ENCODE measurements around the gene SEC11C.

SEC11C gene

DNA sequence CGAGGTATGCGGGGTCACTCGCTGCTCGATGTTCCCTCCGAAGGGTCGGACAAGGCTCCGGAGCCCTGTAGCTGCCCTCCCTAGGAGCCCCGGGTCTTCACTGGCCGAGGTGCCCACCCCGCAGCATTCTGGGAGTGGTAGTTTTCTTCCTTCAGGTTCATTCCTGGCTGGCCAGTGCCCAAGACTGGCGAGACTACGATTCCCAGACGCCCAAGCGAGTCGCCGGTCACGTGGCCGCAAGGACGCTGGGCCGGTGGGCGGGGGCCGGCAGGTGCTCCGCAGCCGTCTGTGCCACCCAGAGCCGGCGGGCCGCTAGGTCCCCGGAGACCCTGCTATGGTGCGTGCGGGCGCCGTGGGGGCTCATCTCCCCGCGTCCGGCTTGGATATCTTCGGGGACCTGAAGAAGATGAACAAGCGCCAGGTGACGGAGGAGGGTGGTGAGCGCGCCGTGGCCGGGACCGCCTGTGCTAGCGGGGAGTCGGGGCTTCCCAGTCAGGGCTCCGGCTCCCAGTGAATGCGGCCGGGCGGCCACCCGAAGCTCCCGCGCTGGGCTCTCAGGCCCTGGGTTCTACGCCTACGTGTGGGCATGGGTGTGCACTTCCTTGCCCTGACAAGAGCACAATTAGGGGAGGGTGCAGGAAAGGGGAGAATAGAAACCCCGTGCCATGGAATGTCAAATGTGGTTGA lies at the start of gene SEC11C:
Gene SEC11C, plus strand, starts transcription at position 270 of the 687 bp plus-strand sequence. Its CDS starts 65 bp downstream, at position 335.
- TF ChIP-seq, protein P1, sequence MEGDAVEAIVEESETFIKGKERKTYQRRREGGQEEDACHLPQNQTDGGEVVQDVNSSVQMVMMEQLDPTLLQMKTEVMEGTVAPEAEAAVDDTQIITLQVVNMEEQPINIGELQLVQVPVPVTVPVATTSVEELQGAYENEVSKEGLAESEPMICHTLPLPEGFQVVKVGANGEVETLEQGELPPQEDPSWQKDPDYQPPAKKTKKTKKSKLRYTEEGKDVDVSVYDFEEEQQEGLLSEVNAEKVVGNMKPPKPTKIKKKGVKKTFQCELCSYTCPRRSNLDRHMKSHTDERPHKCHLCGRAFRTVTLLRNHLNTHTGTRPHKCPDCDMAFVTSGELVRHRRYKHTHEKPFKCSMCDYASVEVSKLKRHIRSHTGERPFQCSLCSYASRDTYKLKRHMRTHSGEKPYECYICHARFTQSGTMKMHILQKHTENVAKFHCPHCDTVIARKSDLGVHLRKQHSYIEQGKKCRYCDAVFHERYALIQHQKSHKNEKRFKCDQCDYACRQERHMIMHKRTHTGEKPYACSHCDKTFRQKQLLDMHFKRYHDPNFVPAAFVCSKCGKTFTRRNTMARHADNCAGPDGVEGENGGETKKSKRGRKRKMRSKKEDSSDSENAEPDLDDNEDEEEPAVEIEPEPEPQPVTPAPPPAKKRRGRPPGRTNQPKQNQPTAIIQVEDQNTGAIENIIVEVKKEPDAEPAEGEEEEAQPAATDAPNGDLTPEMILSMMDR (IDR thresholded peaks at IDR 0.05): no peak

DNA sequence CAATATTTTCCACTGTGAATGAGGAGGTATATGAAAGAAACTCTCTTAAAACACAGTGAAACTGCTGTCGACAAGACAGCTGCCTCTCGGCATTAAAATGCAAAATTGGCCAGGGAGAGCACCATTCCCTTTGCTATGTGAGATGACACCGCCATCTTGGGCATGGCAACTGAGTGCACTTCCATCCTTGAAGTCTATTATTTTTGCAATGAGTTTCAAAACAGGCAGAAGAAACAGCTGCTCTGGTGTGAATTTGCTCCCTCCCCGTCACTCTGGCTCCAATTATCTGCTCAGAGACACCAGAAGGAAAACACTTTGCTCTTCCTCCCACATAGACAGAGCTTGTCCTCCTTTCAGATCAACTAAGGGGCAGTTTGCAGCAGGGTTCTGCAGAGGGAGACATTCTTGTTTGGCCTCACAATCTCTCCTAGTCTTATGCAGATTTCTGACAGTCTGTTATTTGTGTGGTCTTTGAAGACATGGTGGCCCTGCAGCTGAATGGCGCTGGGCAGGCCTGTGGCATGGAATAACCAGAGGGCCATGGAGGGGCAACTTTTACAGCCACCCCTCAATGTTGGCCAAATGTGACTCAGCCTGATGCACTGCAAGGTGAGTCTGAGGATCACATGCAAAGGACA lies 48.6 kb upstream of the SEC11C start:
- TF ChIP-seq, protein P1 (IDR thresholded peaks at IDR 0.05): no peak

DNA sequence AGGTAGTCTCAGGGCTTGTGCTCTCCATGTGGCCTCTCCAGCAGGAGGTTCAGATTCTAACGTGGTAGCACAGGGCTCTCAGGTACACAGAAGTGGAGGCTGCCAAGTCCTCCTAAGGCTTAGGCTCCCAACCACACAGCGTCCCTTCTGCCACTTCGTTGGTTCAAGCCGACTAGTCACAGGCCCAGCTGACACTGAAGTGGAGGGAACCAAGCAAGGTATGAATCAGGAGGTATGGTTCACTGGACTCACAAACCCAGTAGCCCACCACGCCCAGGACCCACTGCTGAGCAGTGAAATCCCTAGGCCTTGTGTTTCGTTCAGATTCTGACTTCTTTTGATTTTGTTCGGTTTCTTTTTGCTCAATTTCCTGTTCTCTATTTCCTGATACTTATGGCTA lies 46.0 kb upstream of the SEC11C start:
- TF ChIP-seq, protein P1 (IDR thresholded peaks at IDR 0.05): no peak

DNA sequence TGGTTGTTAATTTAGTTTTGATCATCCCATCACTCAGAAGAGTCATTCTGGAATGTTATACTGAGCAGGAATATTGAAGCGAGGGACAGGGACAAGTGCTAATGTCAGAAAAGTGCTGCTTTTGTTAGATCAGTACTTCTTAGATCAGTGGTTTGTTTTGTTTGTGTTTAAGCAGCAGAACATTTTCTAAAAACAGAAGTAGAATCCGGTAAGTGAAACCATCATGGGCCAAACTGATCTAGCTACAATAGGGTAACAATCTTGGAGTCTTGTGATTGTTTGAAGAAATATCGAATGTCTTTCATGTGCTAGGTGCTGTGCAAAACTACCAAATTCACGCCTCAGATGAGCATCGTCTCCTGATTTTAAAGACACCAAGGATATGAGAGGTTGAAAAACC lies 45.1 kb upstream of the SEC11C start:
- TF ChIP-seq, protein P1 (IDR thresholded peaks at IDR 0.05): no peak

DNA sequence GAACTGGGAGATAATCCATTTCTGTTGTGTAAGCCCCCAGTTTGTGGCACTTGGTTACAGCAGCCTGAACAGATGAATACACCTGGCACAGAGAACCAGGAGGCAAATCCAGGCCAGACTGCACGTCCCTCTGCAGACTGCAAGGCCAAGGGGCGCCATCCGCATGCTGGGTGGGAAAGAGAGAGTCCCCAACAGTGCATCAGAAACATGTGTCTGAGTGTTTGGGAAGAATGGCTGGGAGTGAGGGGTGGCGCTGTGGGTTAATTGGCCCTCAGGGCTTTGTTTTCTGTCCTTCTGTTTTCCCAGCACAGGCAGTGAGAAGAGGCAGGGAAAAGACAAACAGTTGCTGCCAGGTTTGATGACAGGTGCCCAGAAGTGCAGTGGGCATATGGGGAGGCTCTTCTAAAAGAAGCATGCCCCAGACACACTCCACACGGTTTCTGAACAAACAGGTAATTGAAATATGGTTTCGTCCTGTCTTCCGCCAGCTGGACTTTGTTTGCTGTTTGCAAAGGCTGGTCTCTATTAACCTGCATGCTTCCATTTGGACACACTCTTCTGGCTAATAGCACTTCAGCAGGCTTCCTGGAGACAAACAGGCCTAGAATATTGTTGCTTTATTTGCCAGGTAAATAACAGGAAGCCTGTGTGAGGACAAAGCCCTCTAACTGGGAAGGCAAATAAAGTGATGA lies 43.4 kb upstream of the SEC11C start:
- TF ChIP-seq, protein P1 (IDR thresholded peaks at IDR 0.05): 0 out of 2 replicates have a peak, but pooled peaks have one; percentile 8

DNA sequence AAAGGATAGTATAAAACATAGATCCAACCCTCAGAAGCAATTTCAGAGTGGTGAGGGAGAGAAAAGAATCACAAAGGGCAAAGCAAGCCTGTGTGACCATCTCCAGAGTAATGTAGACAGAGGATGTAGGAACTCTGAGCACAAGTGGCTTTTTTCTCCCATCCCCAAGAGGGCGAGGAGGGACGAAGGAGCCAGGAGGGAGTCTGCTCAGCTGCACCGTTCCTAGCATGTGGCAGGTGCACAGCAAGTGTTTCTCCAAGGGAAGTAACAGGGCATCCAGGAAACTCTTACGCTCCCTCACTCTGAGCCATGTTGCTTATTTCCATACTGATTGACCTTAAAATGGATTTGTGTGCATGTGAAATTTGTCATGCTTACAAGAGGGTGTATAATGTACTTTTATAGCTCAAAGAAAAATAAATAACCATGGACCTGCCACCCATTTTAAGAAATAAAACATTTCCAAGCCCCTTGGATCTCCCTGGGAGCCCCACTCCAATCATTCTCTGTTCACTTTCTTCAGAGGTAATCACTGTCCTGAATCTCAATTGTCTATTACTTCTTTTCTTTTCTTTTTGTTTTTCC lies 37.8 kb upstream of the SEC11C start:
- TF ChIP-seq, protein P1 (IDR thresholded peaks at IDR 0.05): no peak

DNA sequence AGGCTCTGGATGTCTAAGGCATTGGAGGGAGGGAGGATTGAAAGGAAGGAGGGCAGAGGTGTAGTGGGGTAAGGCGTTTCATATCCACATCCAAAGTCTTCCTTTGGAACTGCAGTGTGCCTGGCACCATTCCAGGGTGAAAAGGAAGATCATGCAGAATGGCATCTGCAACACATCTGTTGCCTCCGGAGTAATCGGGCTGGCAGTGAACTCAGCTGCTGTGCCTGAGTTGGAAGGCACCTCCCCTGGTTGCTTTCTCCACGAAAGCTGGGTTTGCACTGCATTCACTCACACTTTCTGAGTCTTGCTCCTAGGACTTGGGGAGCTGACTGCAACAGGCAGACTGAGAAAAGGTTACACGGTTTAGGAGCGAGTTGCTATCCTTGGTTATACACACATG lies 30.3 kb upstream of the SEC11C start:
- TF ChIP-seq, protein P1 (IDR thresholded peaks at IDR 0.05): no peak
